ENCODE results near the gene TNPO1. TPM values are rescaled to one million over a fixed set of nuclear protein-coding genes. Genes with fewer than 3 reads are reported as not detected.

TNPO1 gene
- total RNA-seq, 1 donor from 2014 or later, result 72.7 TPM

DNA sequence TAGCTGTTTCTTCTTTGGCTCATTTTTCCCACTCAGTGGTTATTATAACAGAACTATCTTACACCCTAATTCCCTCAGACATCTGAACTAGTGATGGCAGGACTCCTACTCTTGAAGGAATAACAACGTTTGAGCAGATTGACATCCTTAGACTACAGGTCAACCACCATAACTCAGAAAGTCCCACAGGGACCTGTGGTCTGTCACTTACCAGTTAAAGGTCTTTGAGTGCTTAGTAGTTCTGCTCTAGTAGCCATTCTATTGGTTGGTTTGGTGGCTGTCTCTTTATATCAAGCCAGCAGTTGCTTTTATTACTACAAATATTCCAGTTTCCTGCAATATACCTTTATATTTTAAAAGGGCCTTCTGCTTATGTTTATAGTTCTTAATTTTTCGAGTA lies 72.1 kb downstream of the TNPO1 start:
- H3K36me3 ChIP-seq, result peaks cover 0 to 84% of the 10 kb centered on the region in 2 donors
- TF ChIP-seq CTCF (IDR thresholded peaks at IDR 0.05) (no peak), POLR2A (IDR thresholded peaks at IDR 0.05) (no peak), POLR2AphosphoS5 (IDR thresholded peaks at IDR 0.05; ENCODE audit: insufficient read depth in 1 of 2, low read depth in 1 of 2) (no peak)
- no peaks in the 10 kb centered on the region for H3K4me1 ChIP-seq
- no peak overlapping the region for H3K4me3 ChIP-seq
- no peak overlapping the region for H3K27ac ChIP-seq
- H3K27me3 ChIP-seq, result no peaks in the 10 kb centered on the region
- intact Hi-C loops (cut with DNase I), result no loop called here
- no peak for DNase-seq (ENCODE audit: extremely low spot score in 2 of 2)
- no peaks in the 10 kb centered on the region for H3K9me3 ChIP-seq

GRCh38 chr5:72889324-72889723 lies 72.9 kb downstream of the TNPO1 start:
- Histone ChIP-seq H3K27me3 (no peaks in the 10 kb centered on the region), H3K4me1 (no peaks in the 10 kb centered on the region), H3K9me3 (no peaks in the 10 kb centered on the region), H3K27ac (no peak overlapping the region), H3K4me3 (no peak overlapping the region), H3K36me3 (peaks cover 0 to 85% of the 10 kb centered on the region in 2 donors)
- intact Hi-C loops (cut with DNase I), result no loop called here
- no peak for DNase-seq (ENCODE audit: extremely low spot score in 2 of 2)
- TF ChIP-seq POLR2A (IDR thresholded peaks at IDR 0.05) (no peak), POLR2AphosphoS5 (IDR thresholded peaks at IDR 0.05; ENCODE audit: insufficient read depth in 1 of 2, low read depth in 1 of 2) (no peak), CTCF (IDR thresholded peaks at IDR 0.05) (no peak)

DNA sequence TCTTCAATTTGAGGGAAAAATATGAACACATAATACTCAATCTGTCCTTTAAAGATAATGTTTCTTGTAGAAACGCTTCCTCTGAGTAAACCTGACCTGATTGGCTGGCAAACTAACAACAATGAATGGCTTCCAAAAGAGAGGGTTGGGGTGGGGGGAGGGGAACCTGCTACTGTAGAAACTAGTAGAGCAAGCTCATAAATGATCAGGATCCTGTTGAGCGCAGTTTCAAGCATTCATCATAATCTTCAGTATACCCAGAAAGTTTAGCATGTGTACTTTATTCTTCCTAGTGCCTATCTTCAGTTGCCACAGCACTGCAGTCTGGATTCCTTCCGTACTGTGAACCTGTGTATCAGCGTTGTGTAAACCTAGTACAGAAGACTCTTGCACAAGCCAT lies 76.4 kb downstream of the TNPO1 start:
- Histone ChIP-seq H3K9me3 (no peaks in the 10 kb centered on the region), H3K27ac (no peak overlapping the region), H3K27me3 (no peaks in the 10 kb centered on the region), H3K36me3 (peaks cover 0 to 96% of the 10 kb centered on the region in 2 donors), H3K4me1 (no peaks in the 10 kb centered on the region), H3K4me3 (no peak overlapping the region)
- intact Hi-C loops (cut with DNase I), result no loop called here
- TF ChIP-seq CTCF (IDR thresholded peaks at IDR 0.05), result no peak
- DNase-seq (ENCODE audit: extremely low spot score in 2 of 2), result no peak

DNA sequence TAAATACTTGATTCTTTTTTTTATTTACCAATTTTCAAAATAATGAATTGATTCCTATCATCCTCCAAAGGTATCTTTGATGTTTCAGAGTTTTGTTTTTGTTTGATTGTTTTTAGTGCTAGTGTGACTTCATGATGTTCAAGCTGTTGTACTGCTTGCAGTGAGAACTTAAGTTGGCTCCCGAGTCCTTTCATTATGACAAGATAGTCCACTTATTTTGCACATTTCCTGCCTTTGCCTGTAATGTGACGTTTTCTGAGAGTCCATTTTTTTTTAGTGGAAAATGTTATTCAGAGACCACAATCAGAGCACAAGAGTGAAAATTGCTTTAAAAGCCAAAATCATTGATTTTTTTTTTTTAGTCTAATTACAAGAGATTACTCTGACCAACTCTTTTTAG lies 79.3 kb downstream of the TNPO1 start:
- intact Hi-C loops (cut with DNase I), result no loop called here
- Histone ChIP-seq H3K36me3 (peaks cover 0 to 86% of the 10 kb centered on the region in 2 donors), H3K9me3 (no peaks in the 10 kb centered on the region), H3K27ac (no peak overlapping the region), H3K27me3 (no peaks in the 10 kb centered on the region), H3K4me3 (no peak overlapping the region), H3K4me1 (no peaks in the 10 kb centered on the region)
- no peak for DNase-seq (ENCODE audit: extremely low spot score in 2 of 2)
- TF ChIP-seq CTCF (IDR thresholded peaks at IDR 0.05) (no peak), POLR2A (IDR thresholded peaks at IDR 0.05) (no peak), POLR2AphosphoS5 (IDR thresholded peaks at IDR 0.05; ENCODE audit: insufficient read depth in 1 of 2, low read depth in 1 of 2) (no peak)

DNA sequence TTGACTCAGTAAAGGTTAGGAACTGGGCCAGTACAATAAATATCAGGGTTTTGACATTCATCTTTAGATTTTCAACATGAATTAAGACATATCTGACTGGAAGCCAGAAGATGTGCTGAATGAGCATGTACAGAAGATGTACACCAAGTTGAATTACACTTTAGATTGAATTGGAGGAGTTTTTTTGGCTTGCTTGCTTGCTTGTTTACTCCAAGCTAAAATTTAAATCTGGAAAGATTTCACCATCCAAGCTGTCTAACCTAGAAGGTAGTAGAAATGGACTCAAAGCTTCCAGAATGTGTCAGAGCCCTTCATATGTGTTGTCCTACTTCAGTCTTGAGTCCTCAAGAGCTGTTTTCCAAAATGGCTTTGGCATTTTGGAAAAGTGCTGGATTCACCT lies 90.3 kb downstream of the TNPO1 start:
- intact Hi-C loops (cut with DNase I), result no loop called here
- H3K36me3 ChIP-seq, result peaks cover 0 to 62% of the 10 kb centered on the region in 2 donors

More for the DNA sequence above, 90.3 kb downstream of the TNPO1 start:
- no peak overlapping the region for H3K4me3 ChIP-seq
- no peaks in the 10 kb centered on the region for H3K27me3 ChIP-seq
- H3K4me1 ChIP-seq, result no peaks in the 10 kb centered on the region
- TF ChIP-seq POLR2AphosphoS5 (IDR thresholded peaks at IDR 0.05; ENCODE audit: insufficient read depth in 1 of 2, low read depth in 1 of 2) (no peak), CTCF (IDR thresholded peaks at IDR 0.05) (no peak), POLR2A (IDR thresholded peaks at IDR 0.05) (no peak)
- DNase-seq (ENCODE audit: extremely low spot score in 2 of 2), result no peak
- no peaks in the 10 kb centered on the region for H3K9me3 ChIP-seq
- H3K27ac ChIP-seq, result no peak overlapping the region
